DND-41 (cell line): Measurements from ENCODE around the gene ENTR1.

ENCODE experiments used
- ATAC-seq: fragments of 200-7000 bp; cut with Tn5 transposase; 3 replicates; pipeline ENCODE4 v1.9.1; 2021; ENCODE audit warnings: low read depth; ENCODE audit not compliant: insufficient read depth
- DNase-seq: peaks from one replicate; pipeline ENCODE4 v3.0.0-alpha.2; 2020
- H2AFZ ChIP-seq: 2 replicates; pipeline ENCODE4 v1.6.0; 2012; ENCODE audit warnings: low read depth, low read length
- H3K27ac ChIP-seq: 2 replicates; pipeline ENCODE4 v1.5.1; 2012; ENCODE audit warnings: low read length, inconsistent platforms
- H3K27me3 ChIP-seq: fragments of 200-600 bp; sonication (generic); 2 replicates; pipeline ENCODE4 v1.6.0; 2012; ENCODE audit warnings: low read length, mild to moderate bottlenecking, inconsistent platforms; ENCODE audit not compliant: insufficient read depth, poor library complexity
- H3K36me3 ChIP-seq: 2 replicates; pipeline ENCODE4 v1.5.1; 2012; ENCODE audit warnings: low read length, inconsistent platforms; ENCODE audit not compliant: insufficient read depth
- H3K4me1 ChIP-seq: 2 replicates; pipeline ENCODE4 v1.5.1; 2012; ENCODE audit warnings: mild to moderate bottlenecking, low read length; ENCODE audit not compliant: insufficient read depth
- H3K4me2 ChIP-seq: 2 replicates; pipeline ENCODE4 v1.6.0; 2012; ENCODE audit warnings: mild to moderate bottlenecking, moderate library complexity, low read length, inconsistent platforms; ENCODE audit not compliant: insufficient read depth
- H3K4me3 ChIP-seq, 2 experiments: fragments of 200-600 bp in 1 of 2; shearing (Covaris generic) in 1 of 2; 2 replicates each; pipeline ENCODE4 v1.5.1; 2012 to 2016; ENCODE audit warnings: inconsistent platforms in 2 of 2, low read length in 2 of 2, mild to moderate bottlenecking in 2 of 2, low read depth in 1 of 2, moderate library complexity in 1 of 2
- H3K79me2 ChIP-seq: 2 replicates; pipeline ENCODE4 v1.6.0; 2012; ENCODE audit warnings: low read length, inconsistent platforms; ENCODE audit not compliant: insufficient read depth
- H3K9ac ChIP-seq: 2 replicates; pipeline ENCODE4 v1.6.0; 2012; ENCODE audit warnings: low read depth, mild to moderate bottlenecking, inconsistent platforms, low read length, moderate library complexity
- H3K9me3 ChIP-seq: 2 replicates; pipeline ENCODE4 v1.5.1; 2012; ENCODE audit warnings: low read length, moderate library complexity, mild to moderate bottlenecking, inconsistent platforms; ENCODE audit not compliant: insufficient read depth, severe bottlenecking
- H4K20me1 ChIP-seq: 2 replicates; pipeline ENCODE4 v1.6.0; 2012; ENCODE audit warnings: low read length; ENCODE audit not compliant: insufficient read depth
- EZH2 ChIP-seq: IDR thresholded peaks from 3 replicates; pipeline ENCODE4 v1.6.1; 2012; ENCODE audit warnings: borderline replicate concordance, low read depth, mild to moderate bottlenecking, moderate library complexity, low read length, inconsistent platforms; ENCODE audit not compliant: severe bottlenecking
- TF ChIP-seq, protein P1 (sequence below): IDR thresholded peaks from 2 replicates; pipeline ENCODE4 v1.5.1; 2012; ENCODE audit warnings: borderline replicate concordance, low read length, moderate library complexity, mild to moderate bottlenecking; ENCODE audit not compliant: poor library complexity, severe bottlenecking; ENCODE audit errors: extremely low read depth

ENTR1 gene

DNA sequence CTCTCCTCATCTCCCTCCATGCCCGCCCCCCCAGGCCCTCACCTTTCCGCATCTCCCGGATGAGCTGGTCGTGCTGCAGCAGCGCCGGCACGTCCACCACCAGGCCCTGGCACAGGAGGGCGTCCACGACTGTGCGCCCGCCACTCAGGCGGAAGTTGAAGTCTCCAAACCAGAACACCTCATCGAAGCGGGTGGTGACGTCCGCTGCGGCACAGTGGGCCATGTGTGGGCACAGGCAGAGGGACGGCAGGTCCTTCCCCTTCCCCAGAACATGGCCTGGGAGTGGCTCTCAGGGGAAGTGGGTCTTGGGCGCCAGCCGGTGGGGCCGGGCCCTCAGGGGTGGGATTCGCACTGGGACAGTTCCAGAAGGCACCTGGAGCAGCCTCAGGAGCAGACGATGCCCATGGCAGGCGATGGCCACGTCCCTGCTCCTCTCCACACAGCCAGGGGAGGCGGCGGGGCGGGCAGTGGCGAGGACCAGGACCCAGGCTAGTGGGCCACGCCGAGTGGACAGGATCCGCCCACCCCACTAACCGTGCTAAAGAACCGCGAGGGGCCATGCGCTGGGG, 21.5 kb upstream of the ENTR1 start:
- Histone ChIP-seq H3K4me2 (no peak overlapping the region), H3K9me3 (no peaks in the 10 kb centered on the region), H3K9ac (no peak overlapping the region), H3K27ac (no peak overlapping the region), H2AFZ (no peak overlapping the region), H4K20me1 (peaks cover 24% of the 10 kb centered on the region; the same call in 1 of the 2 replicates), H3K36me3 (peaks cover 56% of the 10 kb centered on the region), H3K4me3 (no peak overlapping the region), H3K27me3 (no peaks in the 10 kb centered on the region), H3K79me2 (peaks cover 29% of the 10 kb centered on the region), H3K4me1 (peaks cover 8% of the 10 kb centered on the region)
- ATAC-seq: no peak
- no peak for DNase-seq
- TF ChIP-seq, protein P1, sequence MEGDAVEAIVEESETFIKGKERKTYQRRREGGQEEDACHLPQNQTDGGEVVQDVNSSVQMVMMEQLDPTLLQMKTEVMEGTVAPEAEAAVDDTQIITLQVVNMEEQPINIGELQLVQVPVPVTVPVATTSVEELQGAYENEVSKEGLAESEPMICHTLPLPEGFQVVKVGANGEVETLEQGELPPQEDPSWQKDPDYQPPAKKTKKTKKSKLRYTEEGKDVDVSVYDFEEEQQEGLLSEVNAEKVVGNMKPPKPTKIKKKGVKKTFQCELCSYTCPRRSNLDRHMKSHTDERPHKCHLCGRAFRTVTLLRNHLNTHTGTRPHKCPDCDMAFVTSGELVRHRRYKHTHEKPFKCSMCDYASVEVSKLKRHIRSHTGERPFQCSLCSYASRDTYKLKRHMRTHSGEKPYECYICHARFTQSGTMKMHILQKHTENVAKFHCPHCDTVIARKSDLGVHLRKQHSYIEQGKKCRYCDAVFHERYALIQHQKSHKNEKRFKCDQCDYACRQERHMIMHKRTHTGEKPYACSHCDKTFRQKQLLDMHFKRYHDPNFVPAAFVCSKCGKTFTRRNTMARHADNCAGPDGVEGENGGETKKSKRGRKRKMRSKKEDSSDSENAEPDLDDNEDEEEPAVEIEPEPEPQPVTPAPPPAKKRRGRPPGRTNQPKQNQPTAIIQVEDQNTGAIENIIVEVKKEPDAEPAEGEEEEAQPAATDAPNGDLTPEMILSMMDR: no peak
- TF ChIP-seq EZH2: no peak

DNA sequence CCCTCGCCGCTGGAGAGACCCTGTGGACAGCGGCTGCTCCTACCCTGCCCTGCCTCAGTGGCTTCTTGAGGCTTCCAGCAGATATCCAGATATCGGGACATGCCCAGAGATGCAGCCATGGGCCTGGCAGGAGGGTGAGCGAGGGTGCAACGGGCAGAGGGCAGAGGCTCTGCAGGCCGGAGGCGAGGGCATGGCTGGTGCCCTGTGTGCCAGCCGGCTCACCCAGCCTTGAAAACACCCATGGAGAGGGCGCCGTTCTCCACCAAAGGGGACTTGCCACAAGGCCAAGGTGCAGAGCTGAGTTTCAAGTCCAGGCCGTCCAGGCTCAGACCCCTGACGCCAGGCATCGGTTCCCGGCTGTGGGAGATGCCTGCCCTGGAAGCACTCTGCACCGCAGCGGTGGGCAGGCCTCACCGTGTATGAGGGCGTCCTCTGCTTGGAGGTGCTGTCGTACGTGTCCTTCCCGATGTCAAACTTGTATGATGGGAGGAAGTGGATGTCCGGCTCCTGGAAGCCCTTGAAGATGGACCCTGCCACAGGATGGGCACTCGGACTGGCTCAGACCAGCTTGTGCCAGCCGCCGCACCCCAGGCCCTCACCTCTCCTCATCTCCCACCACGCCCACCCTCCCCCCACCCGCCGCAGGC, 20.3 kb upstream of the ENTR1 start:
- ATAC-seq (no peak), DNase-seq (no peak)
- Histone ChIP-seq H3K9me3 (no peaks in the 10 kb centered on the region), H4K20me1 (peaks cover 12% of the 10 kb centered on the region; the same call in 1 of the 2 replicates), H3K4me2 (no peak overlapping the region), H3K36me3 (peaks cover 53% of the 10 kb centered on the region), H3K9ac (no peak overlapping the region), H3K27me3 (no peaks in the 10 kb centered on the region), H3K4me1 (no peaks in the 10 kb centered on the region), H3K79me2 (peaks cover 17% of the 10 kb centered on the region), H3K4me3 (no peak overlapping the region), H2AFZ (no peak overlapping the region), H3K27ac (no peak overlapping the region)
- TF ChIP-seq, protein P1: no peak

DNA sequence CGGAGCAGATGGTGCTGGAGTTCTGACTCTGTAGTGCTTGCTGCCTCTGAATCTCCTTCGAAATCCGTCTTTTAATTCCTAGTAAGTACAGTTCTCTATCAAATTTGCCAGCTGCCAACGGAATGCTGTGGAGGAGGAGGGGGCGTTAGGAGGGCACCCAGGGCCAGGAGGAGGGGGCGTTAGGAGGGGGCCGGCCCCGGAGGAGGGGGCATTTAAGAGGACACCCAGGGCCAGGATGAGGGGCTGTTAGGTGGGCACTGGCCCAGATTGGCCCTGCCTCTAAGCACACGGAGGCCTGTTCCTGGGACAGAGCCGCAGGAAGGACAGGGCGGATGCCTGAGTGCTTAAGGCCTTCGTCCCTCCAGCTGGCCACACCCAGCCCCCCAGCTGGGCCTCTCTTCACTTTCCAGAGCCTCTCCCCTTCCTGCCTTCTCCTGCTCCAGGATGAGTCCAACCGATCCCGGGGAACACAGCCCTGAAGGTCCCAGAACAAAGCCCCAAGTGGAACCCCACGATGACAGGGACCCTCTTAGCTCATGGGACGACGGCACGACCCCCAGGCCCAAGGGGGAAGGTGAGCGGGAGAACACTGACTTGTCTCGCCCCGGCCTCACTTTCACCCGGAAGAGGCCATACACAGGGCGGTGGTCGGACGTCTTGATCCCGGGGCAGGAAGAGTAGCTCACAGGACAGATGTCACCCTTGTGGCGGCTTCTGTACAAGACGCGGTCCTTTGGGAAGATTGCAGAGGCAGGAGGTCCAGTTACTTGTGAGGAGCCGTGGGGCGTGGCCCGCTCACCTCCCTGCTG, 19.5 kb upstream of the ENTR1 start:
- DNase-seq (no peak), ATAC-seq (no peak)
- Histone ChIP-seq H2AFZ (no peak overlapping the region), H3K9ac (no peak overlapping the region), H3K4me1 (no peaks in the 10 kb centered on the region), H3K36me3 (peaks cover 49% of the 10 kb centered on the region), H3K27me3 (no peaks in the 10 kb centered on the region), H3K27ac (no peak overlapping the region), H3K79me2 (peaks cover 9% of the 10 kb centered on the region), H3K4me3 (no peak overlapping the region), H3K9me3 (no peaks in the 10 kb centered on the region), H3K4me2 (no peak overlapping the region), H4K20me1 (peaks cover 6% of the 10 kb centered on the region; the same call in 1 of the 2 replicates)
- TF ChIP-seq, protein P1: no peak
- TF ChIP-seq EZH2: no peak
